Stimulated activated CD8-positive, alpha-beta memory T cell treated with anti-CD3 and anti-CD28 coated beads, Interleukin-2, amount 100 ng/mL, for 1 hour (primary cell): ENCODE results near the gene ZNF213.
A peak's percentile ranks its signal among the peaks of the same experiment; 100 is the strongest.
"Not testable (repeated sequence)": the region's sequence is repeated elsewhere in the genome, so short reads cannot be mapped to it uniquely, and the experiment has no call there.

Source experiments
- DNase-seq, 2 donors: peaks; one replicate each; pipeline ENCODE4 v3.0.0-alpha.2; 2020; ENCODE audit warnings: low read depth in 2 of 2

ZNF213 gene

DNA sequence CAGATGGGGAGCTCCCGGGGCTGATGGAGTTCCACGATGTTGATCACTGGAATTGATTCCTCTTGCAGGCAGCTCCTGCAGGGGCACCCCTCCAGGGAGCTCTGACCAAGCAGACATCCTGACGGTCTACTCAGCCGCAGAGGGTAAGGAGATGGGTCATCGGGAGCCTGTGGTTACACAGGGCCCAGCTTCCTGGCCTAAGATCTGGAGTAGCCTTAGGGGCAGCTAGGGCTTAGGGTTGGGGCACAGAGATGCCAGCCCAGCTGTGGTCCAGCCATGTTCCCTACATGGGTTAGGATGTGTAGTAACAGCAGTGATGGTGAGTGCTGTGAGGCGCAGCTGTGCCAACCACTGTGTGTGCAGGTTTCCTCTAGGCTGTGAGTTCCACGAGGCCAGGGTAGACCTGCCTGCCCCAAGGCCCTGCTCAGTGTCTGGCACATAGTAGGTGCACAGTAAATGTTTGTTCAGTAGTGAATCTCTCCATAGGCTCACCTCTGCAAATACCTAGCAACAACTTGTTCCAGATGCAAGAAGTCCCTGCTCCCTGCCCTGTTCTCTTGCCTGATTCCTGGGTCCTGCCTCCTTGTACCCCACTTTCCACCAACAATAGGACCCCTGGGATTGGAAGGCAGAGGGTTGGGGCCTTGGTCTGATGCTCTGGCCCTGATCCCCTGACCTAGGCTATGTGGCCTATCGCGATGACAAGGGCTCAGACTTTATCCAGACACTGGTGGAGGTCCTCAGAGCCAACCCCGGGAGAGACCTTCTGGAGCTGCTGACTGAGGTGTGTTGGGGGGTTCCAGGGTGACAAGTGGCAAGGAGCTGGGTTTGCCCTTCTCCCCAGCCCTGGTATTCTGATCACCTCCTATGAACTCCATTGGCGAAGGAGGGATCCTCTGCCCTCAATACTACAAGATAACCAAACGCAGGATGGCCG lies 13.7 kb downstream of the ZNF213 start:
- DNase-seq = no peak

DNA sequence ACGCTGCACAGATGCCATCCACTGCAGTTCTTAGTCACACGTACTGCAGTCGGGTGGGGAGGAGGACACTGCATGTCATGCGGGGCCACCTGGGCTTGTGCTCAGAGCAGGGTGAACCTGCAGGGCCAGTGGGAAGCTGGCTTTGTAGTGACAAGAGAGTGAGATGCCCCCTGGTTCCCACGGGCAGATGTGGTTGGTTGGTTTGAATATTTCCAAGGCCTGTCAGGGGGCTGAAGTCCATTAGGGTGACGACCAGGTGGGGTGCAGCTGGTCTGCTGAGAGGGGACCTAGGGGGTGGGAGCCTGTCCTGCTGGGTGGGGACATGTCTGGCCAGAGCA lies 14.3 kb downstream of the ZNF213 start:
- no peak for DNase-seq

DNA sequence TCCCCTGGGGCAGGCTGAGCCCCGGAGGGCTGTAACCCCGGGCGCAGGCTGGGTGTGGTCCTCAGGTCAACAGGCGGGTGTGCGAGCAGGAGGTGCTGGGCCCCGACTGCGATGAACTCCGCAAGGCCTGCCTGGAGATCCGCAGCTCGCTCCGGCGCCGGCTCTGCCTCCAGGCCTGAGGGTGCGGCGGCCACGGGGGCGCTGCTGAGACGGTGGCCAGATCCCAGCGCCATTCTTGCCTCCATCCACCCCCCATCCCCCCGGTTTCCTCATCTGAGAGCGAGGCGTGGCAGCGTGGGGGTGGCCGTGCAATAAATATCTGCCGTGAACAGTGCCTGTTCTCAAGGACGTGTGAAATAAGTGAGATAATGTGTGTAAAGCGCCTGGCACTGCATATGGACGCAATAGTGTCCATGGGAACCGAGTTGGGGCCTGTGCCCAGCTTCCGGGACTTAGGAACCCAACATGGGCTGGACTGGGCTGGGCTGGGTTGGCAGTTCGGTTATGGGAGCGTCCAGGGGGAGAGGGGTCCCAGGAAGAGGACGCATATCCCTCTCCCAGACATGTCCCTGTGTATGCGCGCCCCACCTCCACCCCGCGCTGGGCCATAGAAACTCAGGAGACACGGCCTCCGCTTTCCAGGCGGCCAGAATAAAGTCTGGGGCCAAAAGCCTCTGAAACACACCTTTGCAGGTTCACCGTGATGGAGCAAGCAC lies 15.0 kb downstream of the ZNF213 start:
- no peak for DNase-seq

DNA sequence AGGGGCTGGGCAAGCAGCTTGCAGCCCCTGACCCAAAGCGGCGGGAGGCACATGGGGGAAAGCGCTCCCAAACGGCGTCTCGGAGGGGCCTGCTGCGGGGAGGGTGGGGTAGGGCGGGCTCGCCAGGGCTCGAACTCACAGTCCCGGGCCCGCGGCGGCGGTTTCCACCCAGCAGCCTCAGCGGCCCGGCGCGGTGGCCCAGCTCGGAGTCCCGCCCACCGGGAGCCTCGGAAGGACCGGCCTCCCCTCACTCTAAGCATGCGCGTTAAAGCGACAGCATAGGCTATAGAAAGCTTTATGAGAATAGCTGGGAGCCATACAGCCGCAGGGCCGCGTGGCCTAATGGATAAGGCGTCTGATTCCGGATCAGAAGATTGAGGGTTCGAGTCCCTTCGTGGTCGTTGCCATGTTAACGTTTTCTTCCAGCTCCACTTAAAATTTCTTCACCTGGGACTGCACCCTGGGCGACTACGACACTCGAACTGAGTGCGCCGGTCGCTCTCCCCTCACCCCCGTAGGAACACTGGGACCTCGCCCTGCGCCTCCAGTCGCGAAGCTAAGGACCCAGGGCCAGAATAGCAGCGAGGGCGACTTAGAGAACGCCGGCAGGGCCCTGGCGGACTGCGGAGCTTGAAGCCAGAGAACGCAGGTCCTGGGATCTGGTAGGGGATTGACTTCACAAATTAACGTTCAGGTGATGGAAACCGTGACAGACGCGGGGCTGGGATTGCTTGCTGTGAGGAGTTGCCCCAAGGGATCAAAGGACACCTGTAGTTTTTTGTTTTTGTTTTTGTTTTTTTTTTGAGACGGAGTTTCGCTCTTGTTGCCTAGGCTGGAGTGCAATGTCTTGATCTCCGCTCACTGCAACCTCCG lies 15.8 kb downstream of the ZNF213 start:
- peak; percentile 93 to 98 for DNase-seq

DNA sequence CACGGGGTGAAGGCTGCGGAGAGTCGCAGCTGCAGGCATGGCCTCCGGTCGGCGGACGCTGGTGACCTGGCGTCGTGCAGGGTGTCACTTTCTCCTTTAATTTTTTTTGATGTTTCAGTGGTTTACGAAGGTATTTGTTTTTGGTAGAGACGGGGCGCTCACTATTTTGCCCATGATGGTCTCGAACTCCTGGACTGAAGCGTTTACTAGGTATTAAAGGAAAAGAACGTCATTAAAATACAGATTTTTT lies 17.1 kb downstream of the ZNF213 start:
- no peak for DNase-seq

DNA sequence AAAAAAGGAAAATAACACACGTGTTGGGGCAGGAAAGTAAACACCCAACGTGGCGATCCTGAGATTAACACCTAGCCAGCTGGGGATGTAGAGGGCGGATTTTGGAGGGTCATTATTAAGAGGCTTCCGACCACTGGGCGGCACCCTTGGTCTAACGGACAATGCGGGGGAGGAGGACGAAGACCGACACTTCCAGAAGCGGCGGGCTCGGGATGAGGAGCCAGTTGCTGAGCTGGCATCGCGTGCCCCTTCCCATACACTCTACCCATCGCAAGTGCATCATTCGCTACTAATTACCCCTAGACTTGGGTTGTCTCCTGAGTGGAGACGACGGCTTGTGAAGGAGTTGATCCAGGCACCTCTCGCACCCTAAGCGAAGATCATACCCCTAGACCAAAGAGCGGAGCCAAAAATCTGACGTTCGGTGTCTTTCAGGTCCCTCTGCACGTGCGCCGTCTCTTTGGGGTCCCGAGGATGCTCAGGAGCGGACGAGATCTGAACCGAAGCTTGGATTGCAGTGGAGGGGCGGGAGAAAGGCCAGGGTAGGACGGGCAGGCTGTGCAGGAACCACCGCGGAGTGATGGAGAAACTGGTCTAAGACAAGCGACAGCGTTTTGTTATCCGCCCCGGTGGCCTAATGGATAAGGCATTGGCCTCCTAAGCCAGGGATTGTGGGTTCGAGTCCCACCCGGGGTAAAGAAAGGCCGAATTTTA lies 17.6 kb downstream of the ZNF213 start:
- peak; percentile 53 to 59 for DNase-seq

DNA sequence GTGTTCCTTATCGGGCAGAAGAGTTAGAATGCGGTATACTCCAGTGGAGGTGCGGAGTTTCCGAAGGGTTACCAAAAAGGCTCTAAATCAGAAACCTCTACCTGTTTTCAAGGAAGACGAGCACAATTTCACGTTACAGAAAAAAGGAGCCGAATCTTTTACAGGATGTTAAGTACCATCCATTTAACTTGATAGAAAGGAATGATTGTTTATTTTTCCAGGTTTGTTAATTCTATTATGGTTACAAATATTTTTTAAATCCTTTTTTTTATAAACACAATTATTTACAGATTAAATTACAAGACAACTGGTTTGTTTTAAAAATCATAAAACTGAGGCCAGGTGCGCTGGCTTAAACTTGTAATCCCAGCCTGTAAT lies 18.2 kb downstream of the ZNF213 start:
- DNase-seq = no peak

DNA sequence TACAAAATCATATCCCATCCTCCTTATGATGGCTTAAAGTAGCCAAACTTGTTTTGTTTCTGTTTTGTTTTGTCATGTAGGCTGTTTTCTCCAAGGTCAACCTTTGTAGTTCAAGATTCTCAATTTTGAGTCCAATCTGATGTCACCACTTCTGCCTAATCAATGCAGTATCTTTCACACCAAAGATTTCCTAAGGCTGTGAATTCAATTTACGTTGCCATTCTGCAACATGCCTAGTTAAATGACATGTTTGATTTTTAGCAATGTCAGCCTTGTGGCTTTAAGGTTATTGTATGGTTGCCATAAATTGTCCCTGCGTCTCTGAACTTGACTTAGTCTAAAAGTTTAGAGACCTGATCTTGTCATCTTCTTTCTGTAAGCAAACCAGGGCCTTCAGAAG lies 20.4 kb downstream of the ZNF213 start:
- DNase-seq = no peak

DNA sequence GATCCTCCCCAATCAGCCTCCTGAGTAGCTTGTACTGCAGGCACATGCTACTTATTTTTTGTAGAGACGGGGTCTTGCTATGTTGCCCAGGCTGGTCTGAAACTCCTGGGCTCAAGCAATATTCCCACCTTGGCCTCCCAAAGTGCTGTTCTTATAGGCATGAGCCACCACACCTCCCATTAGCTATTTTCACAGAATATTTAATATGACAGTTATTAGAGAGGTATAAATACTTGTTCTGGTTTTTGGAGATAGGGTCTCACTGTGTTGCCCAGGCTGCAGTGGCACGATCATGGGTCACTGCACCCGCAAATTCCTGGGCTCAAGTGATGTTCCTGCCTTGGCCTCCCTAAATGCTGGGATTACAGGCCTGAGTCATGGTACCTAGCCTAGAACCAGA lies 21.1 kb downstream of the ZNF213 start:
- no peak for DNase-seq

DNA sequence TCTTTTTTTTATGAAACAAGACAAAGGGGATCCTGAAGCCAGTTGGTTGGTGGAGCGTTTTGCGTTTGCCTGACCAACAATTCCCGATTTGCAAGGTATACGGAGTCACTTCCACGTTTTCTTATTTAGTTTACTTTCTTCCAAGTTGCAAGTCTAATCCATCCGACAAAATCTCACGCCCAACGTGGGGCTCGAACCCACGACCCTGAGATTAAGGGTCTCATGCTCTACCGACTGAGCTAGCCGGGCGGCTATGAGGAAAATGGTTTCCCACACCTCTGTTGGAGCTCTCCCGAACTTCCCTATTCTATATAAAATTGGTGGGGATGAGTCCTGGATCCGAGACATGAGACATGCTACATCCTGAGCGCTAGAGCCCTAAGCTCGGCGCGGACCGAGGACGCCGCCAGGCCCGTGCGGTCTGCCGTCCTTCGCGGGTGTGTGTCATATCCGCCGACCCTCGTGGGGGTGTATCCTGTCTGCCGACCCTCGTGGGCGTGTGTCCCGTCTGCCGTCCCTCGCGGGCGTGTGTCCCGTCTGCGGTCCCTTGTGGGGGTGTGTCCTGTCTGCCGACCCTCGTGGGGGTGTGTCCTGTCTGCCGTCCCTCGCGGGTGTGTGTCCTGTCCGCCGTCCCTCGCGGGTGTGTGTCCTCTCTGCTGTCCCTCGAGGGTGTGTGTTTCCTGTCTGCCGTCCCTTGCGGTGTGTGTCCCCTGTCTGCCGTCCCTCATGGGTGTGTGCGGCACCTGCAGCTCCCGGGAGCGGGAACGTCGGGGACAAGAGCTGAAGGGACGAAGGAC lies 22.6 kb downstream of the ZNF213 start:
- DNase-seq = no peak

DNA sequence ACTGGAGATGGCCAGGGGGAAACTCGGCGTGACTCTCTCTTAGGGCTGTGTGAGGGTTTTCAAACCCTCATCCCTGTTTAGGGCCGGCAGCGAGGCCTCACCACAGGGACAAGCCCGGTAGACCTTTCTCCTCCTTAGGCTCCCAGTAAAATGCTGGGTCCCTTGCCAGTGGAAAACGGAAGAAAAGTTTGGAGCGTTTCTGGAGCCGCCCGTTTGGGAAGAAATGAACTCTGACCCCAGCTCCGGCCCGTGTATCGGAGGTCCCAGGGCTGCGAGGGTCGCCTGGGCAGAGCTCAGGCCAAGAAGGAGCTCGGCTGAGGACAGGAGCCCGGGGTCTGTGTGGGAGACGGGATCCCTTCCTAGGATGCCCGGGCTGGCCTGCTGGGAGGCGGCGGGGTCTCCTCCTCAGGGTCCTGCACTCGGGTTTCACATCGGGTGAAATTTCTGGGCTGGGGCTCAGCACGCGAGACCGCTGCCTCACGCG lies 23.2 kb downstream of the ZNF213 start:
- DNase-seq = no peak

DNA sequence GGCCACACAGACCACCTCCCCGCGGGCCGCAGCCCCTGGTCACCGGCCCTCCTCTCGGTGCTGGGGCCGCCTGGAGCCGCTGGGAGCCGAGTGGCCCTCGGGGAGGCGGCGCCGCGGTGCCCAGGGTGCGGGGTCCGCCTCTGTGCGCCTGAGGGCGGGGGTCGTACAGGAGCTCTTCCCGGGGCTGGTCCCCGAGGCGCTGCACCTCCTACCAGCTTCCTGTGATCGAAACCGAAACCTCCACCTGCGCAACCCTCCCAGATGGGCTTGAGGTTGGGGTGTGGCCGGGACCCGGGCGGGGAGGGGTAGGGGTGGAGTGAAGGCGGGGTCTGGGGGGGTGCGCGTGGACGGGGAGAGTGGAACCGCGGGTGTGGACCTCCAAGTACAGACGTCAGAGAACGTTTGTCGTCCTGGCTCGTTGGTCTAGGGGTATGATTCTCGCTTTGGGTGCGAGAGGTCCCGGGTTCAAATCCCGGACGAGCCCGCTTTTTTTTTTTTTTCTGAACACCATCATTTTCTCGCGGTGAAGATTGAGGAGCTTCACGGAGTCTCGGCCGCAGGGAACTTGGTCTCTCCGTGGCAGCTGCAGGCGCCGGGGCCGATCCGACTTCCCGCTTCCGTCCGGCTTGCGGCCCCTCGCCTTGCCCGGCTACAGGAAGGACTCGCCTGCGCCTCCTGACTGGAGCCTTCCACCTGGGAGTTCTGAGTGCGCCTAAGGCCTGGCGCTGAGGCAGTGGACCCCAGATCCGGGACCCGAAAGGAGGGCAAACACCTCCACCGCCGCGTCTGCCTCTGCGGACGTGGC lies 23.9 kb downstream of the ZNF213 start:
- DNase-seq = peak; percentile 90 to 91

DNA sequence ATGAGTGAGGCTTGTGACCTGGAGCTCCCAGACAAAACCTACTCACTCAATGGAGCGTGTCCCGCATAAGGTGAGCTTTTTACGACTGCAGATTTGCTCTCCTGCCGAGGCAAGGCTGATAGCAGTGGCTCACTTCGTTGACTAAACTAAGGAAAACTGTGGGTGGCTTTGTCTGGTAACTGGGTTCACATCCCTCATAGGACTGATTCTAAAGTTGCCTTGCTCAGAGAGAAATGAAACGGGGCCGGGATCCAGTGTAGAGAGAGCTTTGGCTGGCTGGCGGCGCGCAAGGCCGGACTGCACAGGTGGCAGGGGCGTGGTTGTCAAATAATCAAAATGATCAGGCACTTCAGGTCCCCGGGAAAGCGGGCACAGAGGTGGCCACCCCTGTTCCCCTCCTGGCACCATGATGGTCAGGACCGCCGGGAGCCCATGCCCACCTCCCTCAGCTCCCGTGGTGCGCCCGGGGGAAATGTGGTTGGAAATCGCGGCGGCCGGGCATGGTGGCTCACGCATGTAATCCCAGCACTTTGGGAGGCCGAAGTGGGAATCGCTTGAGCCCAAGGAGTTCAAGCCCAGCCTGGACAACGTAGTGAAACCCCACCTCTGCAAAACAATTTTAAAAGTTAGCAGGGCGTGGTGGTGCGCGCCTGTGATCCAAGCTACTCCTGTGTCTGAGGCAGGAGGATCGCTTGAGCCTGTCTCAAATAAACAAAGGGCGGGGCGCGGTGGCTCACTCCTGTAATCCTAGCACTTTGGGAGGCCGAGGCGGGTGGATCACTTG lies 26.6 kb downstream of the ZNF213 start:
- DNase-seq = no peak

DNA sequence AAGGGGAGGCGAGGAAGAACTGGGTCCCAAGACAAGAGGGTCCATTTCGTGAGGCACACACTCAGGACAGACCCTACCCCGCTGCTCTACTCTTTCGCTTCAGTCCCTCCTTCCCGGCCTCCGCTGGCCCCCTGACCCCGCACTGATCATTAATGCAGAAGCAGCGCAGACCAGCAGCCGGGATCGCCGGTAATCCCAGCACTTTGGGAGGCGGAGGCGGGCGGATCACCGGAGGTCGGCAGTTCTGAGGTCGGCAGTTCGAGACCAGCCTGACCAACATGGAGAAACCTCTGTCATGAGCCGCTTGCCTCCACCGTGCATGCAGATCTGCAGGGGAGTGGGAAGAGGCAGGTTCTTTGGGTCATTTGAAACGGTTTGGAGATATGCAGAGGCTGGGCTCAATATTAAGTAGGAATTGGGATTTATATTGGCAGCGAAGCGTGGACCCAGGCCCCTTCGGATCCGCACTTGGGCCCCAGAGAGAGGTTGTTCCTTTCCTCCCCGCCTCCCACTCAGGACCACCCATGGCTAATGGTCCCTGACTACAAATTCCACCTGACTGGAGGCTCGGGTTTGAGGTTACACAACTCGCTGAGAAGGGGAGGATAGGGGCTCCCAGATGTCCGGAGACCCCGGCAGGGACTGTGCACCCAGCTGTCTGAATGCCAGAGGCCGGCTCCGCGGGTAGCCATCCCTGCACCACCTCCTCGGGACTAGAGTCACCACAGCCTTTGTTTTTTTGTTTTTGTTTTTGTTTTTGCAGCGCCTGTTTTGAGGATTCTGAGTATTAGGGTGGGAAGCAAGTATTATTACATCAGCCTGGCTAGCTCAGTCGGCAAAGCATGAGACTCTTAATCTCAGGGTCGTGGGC lies 29.5 kb downstream of the ZNF213 start:
- DNase-seq = no peak

DNA sequence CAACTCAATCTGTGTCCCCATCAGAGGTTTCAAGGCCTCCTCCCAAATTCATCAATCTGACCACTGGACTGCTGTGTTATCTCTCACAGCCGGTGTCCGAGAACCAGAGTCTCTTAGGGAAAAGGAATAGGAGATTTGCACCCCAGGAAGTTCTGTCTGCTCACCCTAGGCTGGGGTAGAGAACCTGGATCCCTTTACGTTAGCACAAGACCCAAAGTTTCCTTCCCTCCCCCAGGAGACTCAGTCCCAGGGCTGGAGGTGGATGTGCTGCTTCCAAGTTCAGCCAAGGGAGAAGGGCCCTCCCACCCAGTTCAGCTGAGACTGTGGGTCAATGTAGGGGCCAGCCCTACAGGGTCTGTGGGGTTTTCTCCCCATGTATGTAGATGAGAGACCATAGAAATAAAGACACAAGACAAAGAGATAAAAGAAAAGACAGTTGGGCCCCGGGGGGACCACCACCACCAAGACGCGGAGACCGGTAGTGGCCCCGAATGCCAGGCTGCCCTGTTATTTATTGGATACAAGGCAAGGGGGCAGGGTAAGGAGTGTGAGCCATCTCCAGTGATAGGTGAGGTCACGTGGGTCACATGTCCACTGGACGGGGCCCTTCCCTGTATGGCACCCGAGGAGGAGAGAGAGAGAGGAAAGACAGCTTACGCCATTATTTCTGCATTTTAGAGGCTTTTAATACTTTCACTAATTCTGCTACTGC lies 30.4 kb downstream of the ZNF213 start:
- no peak for DNase-seq

DNA sequence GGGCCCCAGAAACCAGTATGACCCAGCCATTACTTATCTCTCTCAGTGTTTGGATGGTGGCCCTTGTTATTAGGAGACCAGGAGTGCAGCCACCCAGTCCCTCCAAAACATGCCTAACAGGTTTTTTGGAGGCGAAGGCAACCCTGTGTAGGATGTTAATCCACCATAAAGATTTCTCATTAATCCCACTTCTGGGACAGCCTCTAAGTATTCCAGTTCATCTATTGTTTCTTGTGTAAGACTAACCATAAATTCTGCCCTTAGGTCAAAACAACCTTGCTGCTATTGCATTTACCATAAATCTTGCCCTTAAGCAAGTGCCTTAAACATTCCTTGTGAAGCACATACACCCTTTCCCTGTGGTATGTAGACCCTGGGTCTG lies 31.7 kb downstream of the ZNF213 start:
- DNase-seq = no peak

DNA sequence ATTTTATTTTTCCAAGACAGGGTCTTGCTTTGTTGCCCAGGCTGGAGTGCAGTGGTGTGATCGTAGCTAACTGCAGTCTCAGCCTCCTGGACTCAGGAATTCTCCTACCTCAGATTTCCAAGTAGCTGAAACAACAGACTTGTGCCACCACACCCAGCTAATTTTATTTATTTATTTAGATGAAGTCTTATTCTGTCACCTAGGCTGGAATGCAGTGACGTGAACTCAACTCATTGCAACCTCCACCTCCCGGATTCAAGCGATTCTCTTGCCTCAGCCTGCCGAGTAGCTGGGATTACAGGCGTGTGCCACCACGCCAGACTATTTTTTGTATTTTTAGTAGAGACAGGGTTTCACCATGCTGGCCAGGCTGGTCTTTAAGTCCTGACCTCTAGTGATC lies 33.9 kb downstream of the ZNF213 start:
- not testable (repeated sequence) for DNase-seq
